GM12873 (cell line): Measurements from ENCODE around the gene ASB4.

Source experiments
- TF ChIP-seq, protein P1 (sequence below): IDR thresholded peaks from 2 replicates; pipeline ENCODE4 v1.5.1; 2012; ENCODE audit warnings: low read depth, mild to moderate bottlenecking, moderate library complexity, low read length, control low read depth; ENCODE audit not compliant: insufficient read depth; ENCODE audit errors: missing control alignments

ASB4 gene

GRCh38 chr7:95481271-95482165, 4.2 kb upstream of the ASB4 start:
- TF ChIP-seq, protein P1, sequence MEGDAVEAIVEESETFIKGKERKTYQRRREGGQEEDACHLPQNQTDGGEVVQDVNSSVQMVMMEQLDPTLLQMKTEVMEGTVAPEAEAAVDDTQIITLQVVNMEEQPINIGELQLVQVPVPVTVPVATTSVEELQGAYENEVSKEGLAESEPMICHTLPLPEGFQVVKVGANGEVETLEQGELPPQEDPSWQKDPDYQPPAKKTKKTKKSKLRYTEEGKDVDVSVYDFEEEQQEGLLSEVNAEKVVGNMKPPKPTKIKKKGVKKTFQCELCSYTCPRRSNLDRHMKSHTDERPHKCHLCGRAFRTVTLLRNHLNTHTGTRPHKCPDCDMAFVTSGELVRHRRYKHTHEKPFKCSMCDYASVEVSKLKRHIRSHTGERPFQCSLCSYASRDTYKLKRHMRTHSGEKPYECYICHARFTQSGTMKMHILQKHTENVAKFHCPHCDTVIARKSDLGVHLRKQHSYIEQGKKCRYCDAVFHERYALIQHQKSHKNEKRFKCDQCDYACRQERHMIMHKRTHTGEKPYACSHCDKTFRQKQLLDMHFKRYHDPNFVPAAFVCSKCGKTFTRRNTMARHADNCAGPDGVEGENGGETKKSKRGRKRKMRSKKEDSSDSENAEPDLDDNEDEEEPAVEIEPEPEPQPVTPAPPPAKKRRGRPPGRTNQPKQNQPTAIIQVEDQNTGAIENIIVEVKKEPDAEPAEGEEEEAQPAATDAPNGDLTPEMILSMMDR, result no peak

DNA sequence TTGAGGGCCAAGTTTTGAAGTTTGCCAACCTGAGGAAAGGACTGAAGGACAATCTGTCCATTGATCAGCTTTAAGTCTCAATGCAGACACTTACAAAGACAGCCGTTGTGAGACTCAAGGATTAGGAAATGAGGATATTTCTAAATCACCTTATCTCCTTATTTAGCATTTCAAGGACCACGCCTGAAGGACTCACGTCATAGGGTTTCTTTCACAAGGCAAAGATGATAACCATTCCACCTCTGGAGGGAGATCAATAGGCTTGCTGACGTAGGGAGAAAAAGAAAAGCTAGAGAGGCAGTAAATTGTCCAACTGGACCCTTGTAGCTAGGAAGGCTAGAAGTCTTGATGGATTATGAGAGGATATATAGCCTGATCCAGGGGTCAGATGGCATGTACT, 3.3 kb upstream of the ASB4 start:
- TF ChIP-seq, protein P1, result no peak

- TF ChIP-seq, protein P1, result no peak
Observed at GRCh38 chr7:95490231-95490762, 4.6 kb downstream of the ASB4 start.

- TF ChIP-seq, protein P1, result no peak
Observed at GRCh38 chr7:95491201-95491600, 5.5 kb downstream of the ASB4 start.

- TF ChIP-seq, protein P1, result no peak
Observed at GRCh38 chr7:95491634-95492314, 6.0 kb downstream of the ASB4 start.

GRCh38 chr7:95493247-95493646, 7.5 kb downstream of the ASB4 start:
- TF ChIP-seq, protein P1, result no peak

DNA sequence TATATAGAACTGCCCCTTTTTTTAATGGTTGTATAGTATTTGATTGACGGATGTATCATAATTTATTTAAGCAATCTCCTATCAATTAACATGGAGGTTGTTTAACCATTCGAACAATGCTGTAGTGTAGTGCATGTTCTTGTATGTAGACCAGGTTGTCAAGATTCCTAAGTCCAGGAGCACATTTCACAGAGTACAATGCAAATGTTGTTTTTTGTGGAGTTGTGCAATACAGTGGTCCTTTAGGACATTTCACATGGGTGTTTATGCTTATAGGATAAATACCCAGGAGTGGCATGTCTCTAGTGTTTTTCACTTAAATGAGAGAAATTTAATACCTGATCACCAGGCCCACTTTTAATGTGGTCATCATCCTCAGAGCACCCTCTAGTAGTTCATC, 8.1 kb downstream of the ASB4 start:
- TF ChIP-seq, protein P1, result no peak
